GM19324 (cell line): ENCODE data around the gene KLF7.

Experiments
- ATAC-seq: cut with Tn5 transposase; IDR thresholded peaks from one replicate; pipeline ENCODE4 v1.9.1; 2021; ENCODE audit warnings: mild to moderate bottlenecking, moderate library complexity; ENCODE audit not compliant: unreplicated experiment, low FRiP score

The KLF7 gene

DNA sequence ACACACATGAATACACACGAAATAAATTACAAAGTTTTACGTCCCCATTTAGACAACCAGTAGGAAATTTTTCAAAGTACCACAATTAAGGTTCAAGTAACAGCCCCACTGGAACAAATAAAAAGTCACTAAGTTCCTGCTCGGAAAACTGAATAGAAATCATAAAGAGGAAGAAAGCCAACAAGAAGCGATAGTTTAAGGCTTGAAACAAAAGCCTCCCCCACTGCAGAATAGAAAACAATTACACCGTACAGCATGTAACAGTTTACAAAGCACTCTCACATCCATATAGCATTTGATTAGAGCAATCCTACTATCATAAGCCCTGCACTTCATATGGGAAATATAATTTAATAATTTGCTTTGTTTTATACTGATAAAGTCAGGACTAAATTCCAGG, 15.5 kb downstream of the KLF7 start:
- ATAC-seq, result no peak

DNA sequence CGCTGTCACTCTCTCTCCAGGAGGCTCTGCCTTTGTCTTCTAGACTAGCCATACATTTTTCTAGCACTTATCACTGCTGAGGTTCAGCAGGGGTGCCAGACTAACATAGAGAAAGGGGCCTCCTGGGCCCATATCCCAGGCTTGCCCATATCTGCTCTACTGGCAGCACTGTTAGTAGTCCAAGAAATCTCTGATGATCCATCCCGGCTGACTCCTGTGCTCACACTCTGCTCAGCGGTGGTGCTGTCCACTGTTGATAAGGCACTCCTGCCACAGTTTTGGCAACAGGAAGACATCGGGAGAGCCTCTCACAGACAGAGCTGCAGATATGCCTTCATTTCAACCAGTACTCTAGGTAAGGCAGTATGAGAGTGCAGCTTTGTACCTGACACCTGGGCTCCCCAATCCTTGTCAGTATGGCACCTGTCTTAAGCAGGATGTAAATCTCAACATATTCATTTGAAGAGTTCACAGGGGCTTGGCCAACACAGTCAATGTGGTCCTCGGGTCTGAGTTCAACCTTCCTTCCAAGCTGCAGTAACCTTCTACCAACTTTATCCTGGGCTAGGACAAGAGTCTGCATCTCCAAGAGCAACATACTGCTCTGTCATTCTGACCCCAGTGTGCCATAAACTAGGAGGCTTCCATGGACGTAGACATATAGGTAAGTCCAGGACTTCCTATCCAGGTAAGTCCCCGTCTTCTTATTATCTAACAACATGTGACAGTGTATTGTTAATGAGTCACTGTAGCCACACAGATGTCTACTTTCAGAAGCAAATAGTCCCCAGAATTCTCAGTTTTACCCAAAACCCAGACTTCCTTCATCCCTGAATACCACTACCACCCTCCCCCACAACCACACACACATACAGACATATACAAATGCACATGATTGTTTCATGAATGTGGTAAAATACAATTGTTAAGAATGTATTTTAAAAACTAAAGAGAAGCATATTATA, 16.2 kb downstream of the KLF7 start:
- ATAC-seq, result no peak

GRCh38 chr2:207148020-207148419, 17.7 kb downstream of the KLF7 start:
- no peak for ATAC-seq

DNA sequence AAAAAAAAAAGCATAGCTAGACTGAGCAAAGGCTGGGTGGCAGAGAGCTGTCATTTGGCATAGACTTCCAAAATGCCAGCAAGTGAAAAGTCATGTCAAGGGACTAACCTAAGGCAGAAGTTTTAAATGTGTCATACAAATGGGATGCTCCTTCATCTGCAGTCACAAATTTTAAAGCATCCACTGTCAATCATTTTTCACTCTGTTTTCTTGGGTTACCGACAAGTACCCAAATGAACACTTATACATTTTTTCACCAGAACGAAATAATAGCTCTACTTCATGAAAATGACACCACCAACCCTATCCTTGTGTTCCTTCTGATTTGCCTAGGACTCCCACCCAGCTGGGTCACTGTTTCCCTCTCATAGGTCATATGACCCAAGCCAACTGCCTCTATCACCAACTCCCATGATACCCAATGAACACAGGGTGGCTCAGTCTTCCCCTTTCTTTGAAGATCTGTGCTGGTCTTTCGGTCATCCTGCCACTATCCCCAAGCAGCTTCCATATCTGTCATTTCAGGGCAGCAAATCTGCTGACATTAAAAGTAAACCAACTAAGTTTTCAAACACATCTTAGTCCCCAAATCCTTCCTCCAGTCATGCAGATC, 21.5 kb downstream of the KLF7 start:
- no peak for ATAC-seq

DNA sequence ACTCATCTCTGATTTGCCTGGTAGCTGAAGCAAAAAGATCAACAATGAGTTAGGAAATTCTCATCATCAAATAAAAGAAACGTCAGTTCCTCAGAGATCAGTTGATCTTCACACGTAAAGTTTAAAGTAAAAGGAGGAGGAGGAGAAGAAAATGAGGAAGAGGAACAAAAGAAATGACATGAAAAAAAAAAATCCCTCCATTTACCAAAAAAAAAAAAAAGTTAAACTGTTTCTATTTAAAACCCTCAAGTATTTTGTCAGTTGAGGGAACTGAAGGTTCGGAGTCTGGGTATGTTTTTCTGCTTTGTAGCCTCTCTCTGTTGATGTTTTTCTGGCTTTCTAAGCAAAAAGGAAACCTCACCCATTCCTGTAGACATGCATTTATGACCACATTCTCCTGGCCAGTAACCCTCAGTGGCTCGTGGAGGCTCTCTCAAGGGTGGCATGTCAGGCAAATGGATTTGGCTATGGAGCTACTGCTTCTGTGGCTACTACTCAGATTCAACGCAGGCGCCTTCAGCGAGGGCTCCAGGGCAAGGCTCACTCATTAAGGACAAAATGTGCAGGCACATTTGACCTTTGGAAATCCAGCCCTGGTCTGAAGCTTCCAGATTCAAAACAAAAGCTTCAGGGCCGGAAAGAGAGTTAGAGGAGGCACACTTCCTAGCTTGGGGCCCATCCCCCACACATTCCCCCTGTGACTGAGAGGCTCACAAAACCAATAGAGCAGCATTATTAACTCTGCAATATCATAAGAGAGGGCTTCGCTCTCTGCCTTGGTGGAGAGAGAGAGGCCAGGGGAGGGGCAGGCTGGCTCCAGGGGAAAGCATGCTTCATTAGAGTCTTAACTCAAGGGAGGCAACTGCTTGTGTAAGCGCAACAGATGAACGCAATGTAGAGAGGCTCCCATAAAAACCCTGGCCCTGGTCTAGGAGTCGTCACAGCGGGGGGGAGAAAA, 22.3 kb downstream of the KLF7 start:
- ATAC-seq, result no peak

DNA sequence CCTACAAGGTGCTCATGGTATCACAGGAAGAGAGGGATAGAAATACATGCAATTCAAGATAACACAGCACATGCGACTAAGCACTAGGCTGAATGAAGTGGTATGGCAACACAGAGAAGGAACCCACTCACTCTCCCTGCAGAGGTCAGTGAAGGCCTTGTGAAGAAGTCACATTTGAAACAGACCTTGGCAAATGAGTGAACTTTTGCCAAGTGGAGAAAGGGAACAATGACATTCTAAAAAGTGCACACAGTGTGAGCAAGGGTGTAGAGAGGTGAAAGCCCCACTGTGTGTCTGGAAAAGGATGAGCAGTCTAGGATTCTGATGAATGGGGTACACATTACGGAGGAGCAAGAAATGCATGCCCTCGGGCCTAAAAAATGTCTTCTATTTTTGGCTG, 23.3 kb downstream of the KLF7 start:
- ATAC-seq, result no peak

GRCh38 chr2:207141386-207141785, 24.4 kb downstream of the KLF7 start:
- ATAC-seq, result no peak

DNA sequence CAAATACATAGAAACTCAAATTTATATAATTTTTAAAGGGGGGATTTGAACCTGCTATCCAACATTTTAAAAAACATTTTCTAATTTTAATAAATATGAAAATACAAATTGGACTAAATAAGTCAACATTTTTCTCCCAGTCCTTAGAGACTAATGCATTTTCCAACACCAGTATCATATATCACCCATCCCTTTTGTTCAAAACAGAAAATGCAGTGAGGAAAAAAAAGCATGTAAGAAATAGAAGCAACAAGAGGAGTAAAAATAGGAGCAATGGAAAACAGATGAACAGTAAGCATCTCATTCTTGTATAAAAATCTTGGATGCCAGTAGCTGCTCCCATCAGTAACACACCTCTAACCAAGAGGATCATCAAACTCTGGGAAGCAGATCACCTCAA, 25.5 kb downstream of the KLF7 start:
- ATAC-seq, result no peak

DNA sequence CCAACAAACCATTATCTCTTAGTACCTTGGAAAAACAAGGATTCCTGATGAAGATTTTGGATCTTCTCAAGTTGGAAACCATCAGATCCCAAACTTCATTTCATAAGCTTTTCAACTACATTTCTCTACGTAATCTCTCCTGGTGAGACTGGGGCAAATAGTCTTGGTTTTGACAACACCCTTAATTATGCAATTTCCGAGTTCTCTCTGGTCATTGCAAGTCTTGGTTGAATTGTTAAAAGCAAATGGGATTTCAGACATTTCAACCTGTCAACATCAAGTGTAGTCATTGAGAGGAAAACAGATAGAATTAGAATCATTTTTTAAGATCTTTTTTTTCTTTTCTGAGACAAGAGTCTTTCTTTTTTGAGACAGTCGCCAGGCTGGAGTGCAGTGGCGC, 26.2 kb downstream of the KLF7 start:
- ATAC-seq, result no peak

GRCh38 chr2:207138627-207139297, 27.0 kb downstream of the KLF7 start:
- no peak for ATAC-seq

DNA sequence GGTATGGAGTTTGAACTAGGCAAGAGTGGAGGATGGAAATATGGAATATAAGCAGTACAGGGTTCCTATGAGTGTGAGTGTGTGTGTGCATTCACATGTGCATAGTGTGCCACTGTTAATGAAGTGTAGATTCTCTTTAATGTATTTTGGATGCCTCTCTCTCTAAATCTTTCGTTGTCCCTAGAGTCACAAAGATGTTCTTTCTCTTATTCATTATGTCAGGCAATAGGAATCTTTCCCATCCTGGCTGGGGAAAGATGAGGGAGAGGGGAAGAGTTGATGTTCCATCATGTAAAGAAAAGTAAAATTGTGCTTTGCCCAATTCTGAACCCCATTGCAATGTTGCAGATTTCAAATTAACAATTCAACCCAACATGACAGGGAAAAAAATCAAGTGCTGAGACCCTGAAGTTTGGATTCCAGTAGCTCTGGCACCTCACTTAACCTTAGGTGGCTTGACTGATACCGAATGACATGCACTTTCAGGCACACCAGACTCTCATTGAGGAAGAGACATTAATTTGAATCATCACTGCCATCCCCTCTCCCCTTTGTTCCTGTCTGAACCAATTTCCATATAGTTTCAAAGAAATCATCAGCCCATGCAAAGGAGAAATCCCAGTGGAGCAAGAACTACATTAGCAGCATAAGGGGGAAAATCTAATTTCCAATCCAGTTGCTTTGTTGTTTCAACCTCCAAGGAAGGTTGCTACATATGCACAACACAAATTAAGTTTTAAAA, 28.0 kb downstream of the KLF7 start:
- ATAC-seq, result no peak

GRCh38 chr2:207136874-207137273, 28.9 kb downstream of the KLF7 start:
- no peak for ATAC-seq

DNA sequence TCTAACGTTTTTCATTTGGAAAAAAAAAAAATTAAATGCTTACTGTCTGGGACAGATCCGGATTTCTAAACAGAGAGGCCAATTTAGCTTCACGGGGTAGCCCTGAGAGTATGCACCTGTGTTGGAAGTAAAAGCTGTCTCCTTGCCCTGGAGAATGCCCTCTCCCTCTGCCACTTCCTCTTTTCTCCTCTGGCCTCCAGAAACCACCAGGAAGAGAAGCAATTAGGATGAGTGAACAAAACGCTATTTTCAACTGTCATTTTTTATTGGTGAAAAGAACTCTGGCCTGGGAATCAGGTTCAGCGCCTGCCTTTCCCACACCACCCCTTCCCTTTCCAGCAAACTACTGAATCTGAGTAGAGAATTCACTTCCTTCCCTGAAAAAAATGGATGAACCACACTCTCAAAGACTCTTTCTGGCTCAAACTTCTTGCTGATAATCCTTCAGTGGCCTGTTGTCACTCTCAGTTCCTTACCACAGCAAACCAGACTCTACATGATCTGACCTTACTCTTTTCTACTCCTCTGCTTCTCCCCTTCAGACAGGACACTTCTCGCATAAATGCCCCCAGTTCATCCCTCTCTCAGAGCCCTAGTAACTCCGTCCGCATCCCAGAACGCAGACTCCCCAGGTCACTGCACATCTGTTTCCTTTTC, 29.8 kb downstream of the KLF7 start:
- ATAC-seq, result no peak

GRCh38 chr2:207135340-207135739, 30.4 kb downstream of the KLF7 start:
- no peak for ATAC-seq

GRCh38 chr2:207133820-207134519, 31.8 kb downstream of the KLF7 start:
- no peak for ATAC-seq

GRCh38 chr2:207133458-207133819, 32.3 kb downstream of the KLF7 start:
- no peak for ATAC-seq

DNA sequence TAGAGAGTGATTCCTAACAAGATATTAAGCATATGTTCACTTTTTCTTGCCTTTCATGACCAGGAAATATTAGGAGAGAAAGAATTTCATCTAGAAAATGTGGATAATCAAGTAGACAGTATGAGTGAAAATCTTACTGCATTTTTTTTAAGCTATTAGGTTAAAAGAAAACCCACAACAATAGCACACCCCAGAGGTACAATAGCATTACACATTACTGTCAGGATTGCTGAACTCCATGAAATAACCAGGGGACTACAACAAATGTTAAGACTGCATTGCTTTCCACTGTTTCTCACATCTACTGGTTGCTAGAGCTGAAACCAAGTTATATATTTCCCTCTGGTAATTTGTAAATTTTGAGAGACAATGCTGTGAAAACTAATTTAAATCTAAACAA, 33.7 kb downstream of the KLF7 start:
- no peak for ATAC-seq

GRCh38 chr2:207131594-207131993, 34.2 kb downstream of the KLF7 start:
- no peak for ATAC-seq
